PC-9 (cell line): ENCODE measurements around the gene NOM1. TPM values are rescaled to one million over a fixed set of nuclear protein-coding genes. Genes with fewer than 3 reads are reported as not detected.
"Not testable (repeated sequence)": the region's sequence is repeated elsewhere in the genome, so short reads cannot be mapped to it uniquely, and the experiment has no call there.

Experiments
- BruUV-seq: library from RNA; stranded (reverse); fragments of 400-500 nt; replicated peaks from 2 replicates; lab custom pipeline; 2021; lab: Mats Ljungman, UMichigan
- CTCF ChIA-PET: fragments of 300-600 bp; sonication (Branson Sonifier 250); formaldehyde crosslinking; loops from one replicate; lab custom pipeline; 2022; ENCODE audit warnings: antibody characterized with exemption; lab: Charles Lee
- POLR2A ChIA-PET: fragments of 300-600 bp; sonication (Branson Sonifier 250); formaldehyde crosslinking; loops from one replicate; lab custom pipeline; 2022; ENCODE audit warnings: antibody characterized with exemption; ENCODE audit not compliant: unreplicated experiment; lab: Charles Lee
- DNase-seq, 2 experiments: peaks; one replicate each; pipeline versions ENCODE4 v3.0.0 to v3.0.0-alpha.2; 2015 to 2022; ENCODE audit warnings: mixed read lengths in 1 of 2
- H2AFZ ChIP-seq: fragments of 200-600 bp; sonication (generic); 2 replicates; pipeline ENCODE4 v1.8.1; 2017; ENCODE audit warnings: antibody characterized with exemption
- H3F3A ChIP-seq: fragments of 200-600 bp; sonication (generic); 2 replicates; pipeline ENCODE4 v1.8.1; 2017; ENCODE audit warnings: antibody characterized with exemption, mild to moderate bottlenecking, low read depth; ENCODE audit not compliant: insufficient read depth
- H3K27ac ChIP-seq: fragments of 200-600 bp; sonication (generic); 2 replicates; pipeline ENCODE4 v1.6.1; 2016; ENCODE audit warnings: mixed run types
- H3K27me3 ChIP-seq: fragments of 200-600 bp; sonication (generic); 2 replicates; pipeline ENCODE4 v1.6.1; 2016; ENCODE audit warnings: low read depth, mixed run types; ENCODE audit not compliant: insufficient read depth
- H3K36me3 ChIP-seq: fragments of 200-600 bp; sonication (generic); 2 replicates; pipeline ENCODE4 v1.6.1; 2016; ENCODE audit warnings: low read depth, mixed run types
- H3K4me1 ChIP-seq: fragments of 200-600 bp; sonication (generic); replicated peaks from 2 replicates; pipeline ENCODE4 v1.6.1; 2016; ENCODE audit warnings: mixed run types; ENCODE audit not compliant: insufficient read depth
- H3K4me2 ChIP-seq: fragments of 200-600 bp; sonication (generic); 2 replicates; pipeline ENCODE4 v1.6.1; 2017; ENCODE audit warnings: mixed run types
- H3K4me3 ChIP-seq: fragments of 200-600 bp; sonication (generic); 2 replicates; pipeline ENCODE4 v1.6.1; 2016; ENCODE audit warnings: mixed run types
- H3K79me2 ChIP-seq: fragments of 200-600 bp; sonication (generic); 2 replicates; pipeline ENCODE4 v1.6.1; 2017; ENCODE audit warnings: low read depth, mixed run types
- H3K9me2 ChIP-seq: fragments of 200-600 bp; sonication (generic); 2 replicates; pipeline ENCODE4 v1.8.1; 2017; ENCODE audit warnings: mild to moderate bottlenecking; ENCODE audit not compliant: insufficient read depth
- H3K9me3 ChIP-seq: fragments of 200-600 bp; sonication (generic); 2 replicates; pipeline ENCODE4 v1.8.1; 2016; ENCODE audit warnings: low read depth; ENCODE audit not compliant: insufficient read depth
- H4K20me1 ChIP-seq: fragments of 200-600 bp; sonication (generic); 2 replicates; pipeline ENCODE4 v1.8.1; 2017; ENCODE audit not compliant: insufficient read depth
- EZH2 ChIP-seq: fragments of 200-600 bp; sonication (generic); IDR thresholded peaks from 2 replicates; pipeline ENCODE4 v1.8.0; 2017; ENCODE audit warnings: antibody characterized with exemption, low read depth
- intact Hi-C: fragments of 100-400 bp; cut with micrococcal nuclease; formaldehyde crosslinking; loops from one replicate; pipeline ENCODE4 v1.10.0; 2022; ENCODE audit not compliant: unreplicated experiment
- total RNA-seq: library from RNA; stranded (reverse); gene quantifications from 2 replicates; pipeline ENCODE4 v1.2.3, GENCODE V29; 2021
- TF ChIP-seq, protein P1 (sequence below): fragments of 200-600 bp; sonication (generic); conservative IDR thresholded peaks from 2 replicates; pipeline ENCODE4 v1.6.1; 2017; ENCODE audit warnings: mixed run types, antibody characterized with exemption, mild to moderate bottlenecking, moderate library complexity

The NOM1 gene
- total RNA-seq, 1 experiment from 2014 or later = 25.4 TPM

DNA sequence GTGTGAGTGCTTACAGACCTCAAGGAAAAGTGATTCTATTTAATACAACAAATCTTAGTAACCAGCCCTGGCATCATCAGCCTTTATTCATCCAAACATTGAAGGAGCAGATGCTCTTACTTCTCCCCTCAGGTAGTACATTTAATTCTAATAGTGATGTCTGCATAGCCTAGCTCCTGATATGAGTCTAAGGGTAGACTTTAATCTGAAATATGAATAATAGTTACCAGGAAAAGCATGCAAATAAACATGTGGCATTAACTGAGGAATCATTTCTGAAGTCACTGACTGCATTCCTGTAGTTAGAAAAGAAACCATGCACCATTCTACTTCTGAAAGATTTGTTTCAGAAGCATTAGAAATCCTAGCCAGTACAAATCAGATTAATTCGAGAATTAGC lies 30.9 kb upstream of the NOM1 start:
- Histone ChIP-seq H3F3A (0 out of 2 replicates have a peak, but pooled peaks cover 5% of the 10 kb centered on the region), H3K9me3 (no peaks in the 10 kb centered on the region), H3K4me2 (no peak overlapping the region), H3K9me2 (no peaks in the 10 kb centered on the region), H4K20me1 (no peaks in the 10 kb centered on the region), H2AFZ (no peak overlapping the region), H3K4me3 (no peak overlapping the region), H3K36me3 (no peaks in the 10 kb centered on the region), H3K79me2 (no peaks in the 10 kb centered on the region), H3K4me1 (no peaks in the 10 kb centered on the region), H3K27ac (no peak overlapping the region), H3K27me3 (peaks cover 54% of the 10 kb centered on the region)
- TF ChIP-seq EZH2 = no peak
- TF ChIP-seq, protein P1, sequence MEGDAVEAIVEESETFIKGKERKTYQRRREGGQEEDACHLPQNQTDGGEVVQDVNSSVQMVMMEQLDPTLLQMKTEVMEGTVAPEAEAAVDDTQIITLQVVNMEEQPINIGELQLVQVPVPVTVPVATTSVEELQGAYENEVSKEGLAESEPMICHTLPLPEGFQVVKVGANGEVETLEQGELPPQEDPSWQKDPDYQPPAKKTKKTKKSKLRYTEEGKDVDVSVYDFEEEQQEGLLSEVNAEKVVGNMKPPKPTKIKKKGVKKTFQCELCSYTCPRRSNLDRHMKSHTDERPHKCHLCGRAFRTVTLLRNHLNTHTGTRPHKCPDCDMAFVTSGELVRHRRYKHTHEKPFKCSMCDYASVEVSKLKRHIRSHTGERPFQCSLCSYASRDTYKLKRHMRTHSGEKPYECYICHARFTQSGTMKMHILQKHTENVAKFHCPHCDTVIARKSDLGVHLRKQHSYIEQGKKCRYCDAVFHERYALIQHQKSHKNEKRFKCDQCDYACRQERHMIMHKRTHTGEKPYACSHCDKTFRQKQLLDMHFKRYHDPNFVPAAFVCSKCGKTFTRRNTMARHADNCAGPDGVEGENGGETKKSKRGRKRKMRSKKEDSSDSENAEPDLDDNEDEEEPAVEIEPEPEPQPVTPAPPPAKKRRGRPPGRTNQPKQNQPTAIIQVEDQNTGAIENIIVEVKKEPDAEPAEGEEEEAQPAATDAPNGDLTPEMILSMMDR = no peak
- POLR2A ChIA-PET = no interaction called here
- no peak for DNase-seq
- no TSS peak for BruUV-seq
- intact Hi-C loops = no loop called here
- CTCF ChIA-PET = no interaction called here

DNA sequence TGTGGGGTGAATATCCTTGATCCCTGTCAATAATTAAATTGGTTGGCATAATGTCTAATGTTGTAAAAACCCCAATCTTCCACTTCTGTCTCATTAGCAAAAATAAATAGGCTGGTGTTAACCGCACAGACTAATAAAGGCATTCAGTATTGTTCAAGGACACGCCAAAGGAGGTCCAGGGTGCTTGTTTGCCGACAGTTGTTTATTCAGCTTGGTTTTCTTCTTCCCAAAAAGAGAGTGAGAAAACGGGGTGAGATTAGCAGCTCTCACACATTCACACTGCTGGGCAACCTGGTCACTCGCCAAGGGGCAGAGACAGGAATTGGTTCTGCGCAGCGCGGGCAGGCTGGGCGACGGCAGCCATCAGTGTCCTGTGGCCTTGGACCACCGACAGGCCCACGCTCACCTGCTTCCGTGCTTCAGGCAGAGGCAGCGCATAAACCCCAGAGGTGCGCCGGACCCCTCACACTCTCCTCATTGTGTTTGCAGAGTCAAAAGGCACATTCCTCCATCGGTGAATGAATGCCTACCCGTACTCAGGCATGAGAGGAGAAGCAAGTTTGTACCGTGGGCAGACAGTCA lies 30.3 kb upstream of the NOM1 start:
- no peaks in the 10 kb centered on the region for H3K79me2 ChIP-seq
- intact Hi-C loops = no loop called here
- H3K4me2 ChIP-seq = no peak overlapping the region
- H3K27me3 ChIP-seq = peaks cover 51% of the 10 kb centered on the region
- no peaks in the 10 kb centered on the region for H3K9me3 ChIP-seq
- ChIA-PET CTCF (no interaction called here), POLR2A (no interaction called here)
- TF ChIP-seq, protein P1 = no peak
- TF ChIP-seq EZH2 = no peak
- 0 out of 2 replicates have a peak, but pooled peaks cover 5% of the 10 kb centered on the region for H3F3A ChIP-seq
- H3K36me3 ChIP-seq = no peaks in the 10 kb centered on the region
- H3K27ac ChIP-seq = no peak overlapping the region
- H3K4me3 ChIP-seq = no peak overlapping the region
- BruUV-seq = no TSS peak
- H3K9me2 ChIP-seq = no peaks in the 10 kb centered on the region
- no peaks in the 10 kb centered on the region for H3K4me1 ChIP-seq
- no peaks in the 10 kb centered on the region for H4K20me1 ChIP-seq
- no peak overlapping the region for H2AFZ ChIP-seq
- DNase-seq = no peak

DNA sequence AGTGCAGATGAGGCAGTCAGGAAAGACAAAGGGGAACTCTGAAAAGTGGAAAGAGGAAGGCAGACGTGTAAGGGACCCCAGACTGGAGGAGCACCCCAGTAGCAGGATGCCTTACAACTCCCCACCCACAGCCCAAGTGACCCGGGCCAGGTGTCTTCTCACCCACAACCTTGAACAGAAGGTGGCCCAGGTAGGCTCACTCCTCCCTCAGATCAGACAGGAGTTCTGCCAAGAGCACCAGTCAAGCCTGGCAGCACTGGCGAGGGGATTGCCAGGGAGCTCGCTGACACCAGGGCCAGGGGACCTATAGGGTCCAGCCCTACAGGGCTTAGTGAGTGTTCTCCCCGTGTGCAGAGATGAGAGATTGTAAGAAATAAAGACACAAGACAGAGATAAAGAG lies 29.4 kb upstream of the NOM1 start:
- H3K4me1 ChIP-seq = no peaks in the 10 kb centered on the region
- CTCF ChIA-PET = no interaction called here
- no peaks in the 10 kb centered on the region for H4K20me1 ChIP-seq
- no peaks in the 10 kb centered on the region for H3K9me2 ChIP-seq
- TF ChIP-seq EZH2 = no peak
- TF ChIP-seq, protein P1 = no peak
- no TSS peak for BruUV-seq
- H3K36me3 ChIP-seq = no peaks in the 10 kb centered on the region
- peaks cover 52% of the 10 kb centered on the region; the same call in 1 of the 2 replicates for H3K27me3 ChIP-seq
- POLR2A ChIA-PET = no interaction called here
- no peak overlapping the region for H3K27ac ChIP-seq
- H2AFZ ChIP-seq = no peak overlapping the region
- H3F3A ChIP-seq = 0 out of 2 replicates have a peak, but pooled peaks cover 5% of the 10 kb centered on the region
- no peaks in the 10 kb centered on the region for H3K79me2 ChIP-seq
- no peak overlapping the region for H3K4me3 ChIP-seq
- H3K4me2 ChIP-seq = no peak overlapping the region
- intact Hi-C loops = no loop called here
- no peaks in the 10 kb centered on the region for H3K9me3 ChIP-seq
- no peak for DNase-seq

DNA sequence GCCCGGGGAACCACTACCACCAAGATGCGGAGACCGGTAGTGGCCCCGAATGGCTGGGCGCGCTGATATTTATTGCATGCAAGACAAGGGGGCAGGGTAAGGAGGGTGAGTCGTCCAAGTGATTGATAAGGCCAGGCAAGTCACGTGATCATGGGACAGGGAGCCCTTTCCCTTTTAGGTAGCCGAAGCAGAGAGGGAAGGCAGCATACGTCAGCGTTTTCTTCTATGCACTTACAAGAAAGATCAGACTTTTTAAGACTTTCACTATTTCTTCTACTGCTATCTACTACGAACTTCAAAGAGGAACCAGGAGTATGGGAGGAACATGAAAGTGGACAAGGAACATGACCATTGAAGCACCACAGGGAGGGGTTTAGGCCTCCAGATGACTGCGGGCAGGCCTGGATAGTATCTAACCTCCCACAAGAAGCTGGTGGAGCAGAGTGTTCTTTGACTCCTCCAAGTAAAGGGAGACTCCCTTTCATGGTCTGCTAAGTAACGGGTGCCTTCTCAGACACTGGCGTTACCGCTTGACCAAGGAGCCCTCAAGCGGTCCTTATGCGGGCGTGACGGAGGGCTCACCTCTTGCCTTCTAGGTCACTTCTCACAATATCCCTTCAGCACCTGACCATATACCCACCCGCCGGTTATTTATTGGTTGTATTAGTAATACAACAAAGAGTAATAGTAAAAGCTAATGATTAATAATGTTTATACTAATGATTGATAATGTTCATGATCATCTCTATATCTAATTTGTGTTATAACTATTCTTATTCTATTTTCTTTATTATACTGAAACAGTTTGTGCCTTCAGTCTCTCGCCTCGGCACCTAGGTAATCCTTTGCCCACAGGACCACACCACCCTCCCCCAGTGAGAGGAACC lies 28.8 kb upstream of the NOM1 start:
- intact Hi-C loops, DNase-seq, H3K36me3 ChIP-seq, CTCF ChIA-PET, H3K79me2 ChIP-seq, BruUV-seq, H3F3A ChIP-seq, H3K9me3 ChIP-seq, H3K4me2 ChIP-seq, H2AFZ ChIP-seq, H3K9me2 ChIP-seq, POLR2A ChIA-PET, H3K4me1 ChIP-seq, H3K27ac ChIP-seq, H3K4me3 ChIP-seq, H4K20me1 ChIP-seq: not testable (repeated sequence)
- peaks cover 47% of the 10 kb centered on the region; the same call in 1 of the 2 replicates for H3K27me3 ChIP-seq

DNA sequence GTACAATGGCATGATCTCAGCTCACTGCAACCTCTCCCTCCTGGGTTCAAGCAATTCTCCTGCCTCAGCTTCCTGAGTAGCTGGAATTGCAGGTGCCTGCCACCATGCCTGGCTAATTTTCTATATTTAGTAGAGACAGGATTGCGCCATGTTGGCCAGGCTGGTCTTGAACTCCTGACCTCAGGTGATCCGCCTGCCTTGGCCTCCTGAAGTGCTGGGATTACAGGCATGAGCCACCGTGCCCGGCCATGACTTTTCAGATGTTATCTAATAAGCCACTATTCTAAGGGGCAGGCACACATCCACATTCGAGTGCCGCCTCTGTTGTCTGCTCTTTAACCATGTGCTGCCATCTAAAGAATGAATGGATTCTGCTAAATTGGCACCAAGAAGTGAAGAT lies 27.2 kb upstream of the NOM1 start:
- POLR2A ChIA-PET, intact Hi-C loops, H3K9me3 ChIP-seq, H4K20me1 ChIP-seq, H3K79me2 ChIP-seq, H3K4me2 ChIP-seq, H3K4me1 ChIP-seq, CTCF ChIA-PET, DNase-seq, H3K36me3 ChIP-seq, BruUV-seq, H3F3A ChIP-seq, H3K27ac ChIP-seq, H2AFZ ChIP-seq, H3K9me2 ChIP-seq, H3K4me3 ChIP-seq: not testable (repeated sequence)
- H3K27me3 ChIP-seq = peaks cover 34% of the 10 kb centered on the region; the same call in 1 of the 2 replicates
